ENCODE data around the gene RSL24D1. TPM values are rescaled to one million over a fixed set of nuclear protein-coding genes. Genes with fewer than 3 reads are reported as not detected.
A peak's percentile ranks its signal among the peaks of the same experiment; 100 is the strongest.

RSL24D1 gene
- total and polyA plus RNA-seq, 9 of the 15 experiments (the other 6 are each of a cell fraction or from before 2014, with no cell fraction given): 133 to 324 (median 223) TPM

DNA sequence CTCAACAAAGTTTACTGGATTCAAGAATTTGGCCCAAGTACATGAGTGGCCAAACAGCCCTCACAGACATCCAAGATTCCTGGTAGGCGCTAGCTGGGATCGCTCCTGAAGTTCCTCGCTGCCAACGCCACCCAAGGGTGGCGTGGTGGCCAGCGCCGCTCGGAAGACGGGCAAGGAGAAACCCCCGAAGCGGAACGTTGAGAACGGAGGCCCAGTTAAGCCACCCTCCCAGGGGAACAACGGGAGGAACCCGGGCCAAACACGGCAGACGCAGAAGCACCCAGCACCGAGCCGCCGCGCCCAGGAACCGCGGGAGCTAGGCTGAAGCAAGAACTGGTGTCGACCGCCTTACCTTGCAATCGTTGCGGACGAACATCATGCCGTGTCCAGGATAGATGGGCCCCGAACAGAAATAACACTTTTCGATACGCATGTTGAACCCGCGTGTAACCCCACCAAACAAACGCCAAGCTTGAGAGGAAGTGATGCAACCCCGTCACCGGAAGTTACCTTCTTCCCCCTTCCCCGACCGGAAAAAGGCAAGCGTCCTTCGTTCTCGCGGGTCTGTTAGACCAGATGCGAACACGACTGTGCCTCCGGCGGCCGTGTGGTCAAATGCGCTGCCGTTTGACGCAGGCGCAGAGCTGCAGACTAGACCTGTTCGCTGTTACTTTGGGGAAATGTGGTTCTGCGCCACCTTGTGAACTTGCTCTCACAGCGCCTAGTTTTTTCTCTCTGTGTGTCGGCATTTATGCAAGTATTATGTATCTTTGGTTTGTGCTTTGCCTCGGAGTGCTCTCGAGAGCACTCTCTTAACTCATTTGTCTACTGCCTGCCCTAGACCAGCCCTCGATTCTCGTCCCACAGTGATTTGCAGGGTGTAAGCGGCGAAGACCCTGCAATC is at the start of gene RSL24D1 (continued):
- TF ChIP-seq ETS1 (conservative IDR thresholded peaks at IDR 0.05; ENCODE audit: control insufficient read depth, low read depth, low read length) (peak; percentile 77), TRIM28 (IDR thresholded peaks at IDR 0.05) (no peak), SMAD4 (CRISPR knock-in tag; conservative IDR thresholded peaks at IDR 0.05) (peak; percentile 30; the same call in 1 of the 2 replicates), ZBTB12 (CRISPR knock-in tag; IDR thresholded peaks at IDR 0.05) (peak; percentile 47; the same call in 1 of the 2 replicates), TOE1 (IDR thresholded peaks at IDR 0.05; ENCODE audit: borderline replicate concordance) (no peak), TOE1 (CRISPR knock-in tag; IDR thresholded peaks at IDR 0.05; ENCODE audit: borderline replicate concordance, low read depth) (0 out of 2 replicates have a peak, but pooled peaks have one; percentile 26)
- TF ChIP-seq, protein P1, sequence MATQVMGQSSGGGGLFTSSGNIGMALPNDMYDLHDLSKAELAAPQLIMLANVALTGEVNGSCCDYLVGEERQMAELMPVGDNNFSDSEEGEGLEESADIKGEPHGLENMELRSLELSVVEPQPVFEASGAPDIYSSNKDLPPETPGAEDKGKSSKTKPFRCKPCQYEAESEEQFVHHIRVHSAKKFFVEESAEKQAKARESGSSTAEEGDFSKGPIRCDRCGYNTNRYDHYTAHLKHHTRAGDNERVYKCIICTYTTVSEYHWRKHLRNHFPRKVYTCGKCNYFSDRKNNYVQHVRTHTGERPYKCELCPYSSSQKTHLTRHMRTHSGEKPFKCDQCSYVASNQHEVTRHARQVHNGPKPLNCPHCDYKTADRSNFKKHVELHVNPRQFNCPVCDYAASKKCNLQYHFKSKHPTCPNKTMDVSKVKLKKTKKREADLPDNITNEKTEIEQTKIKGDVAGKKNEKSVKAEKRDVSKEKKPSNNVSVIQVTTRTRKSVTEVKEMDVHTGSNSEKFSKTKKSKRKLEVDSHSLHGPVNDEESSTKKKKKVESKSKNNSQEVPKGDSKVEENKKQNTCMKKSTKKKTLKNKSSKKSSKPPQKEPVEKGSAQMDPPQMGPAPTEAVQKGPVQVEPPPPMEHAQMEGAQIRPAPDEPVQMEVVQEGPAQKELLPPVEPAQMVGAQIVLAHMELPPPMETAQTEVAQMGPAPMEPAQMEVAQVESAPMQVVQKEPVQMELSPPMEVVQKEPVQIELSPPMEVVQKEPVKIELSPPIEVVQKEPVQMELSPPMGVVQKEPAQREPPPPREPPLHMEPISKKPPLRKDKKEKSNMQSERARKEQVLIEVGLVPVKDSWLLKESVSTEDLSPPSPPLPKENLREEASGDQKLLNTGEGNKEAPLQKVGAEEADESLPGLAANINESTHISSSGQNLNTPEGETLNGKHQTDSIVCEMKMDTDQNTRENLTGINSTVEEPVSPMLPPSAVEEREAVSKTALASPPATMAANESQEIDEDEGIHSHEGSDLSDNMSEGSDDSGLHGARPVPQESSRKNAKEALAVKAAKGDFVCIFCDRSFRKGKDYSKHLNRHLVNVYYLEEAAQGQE (IDR thresholded peaks at IDR 0.05; ENCODE audit: borderline replicate concordance): no peak
- TF ChIP-seq, protein P1 (CRISPR knock-in tag; IDR thresholded peaks at IDR 0.05; ENCODE audit: low read depth): peak; percentile 52; the same call in 1 of the 2 replicates
- TF ChIP-seq, protein P2, sequence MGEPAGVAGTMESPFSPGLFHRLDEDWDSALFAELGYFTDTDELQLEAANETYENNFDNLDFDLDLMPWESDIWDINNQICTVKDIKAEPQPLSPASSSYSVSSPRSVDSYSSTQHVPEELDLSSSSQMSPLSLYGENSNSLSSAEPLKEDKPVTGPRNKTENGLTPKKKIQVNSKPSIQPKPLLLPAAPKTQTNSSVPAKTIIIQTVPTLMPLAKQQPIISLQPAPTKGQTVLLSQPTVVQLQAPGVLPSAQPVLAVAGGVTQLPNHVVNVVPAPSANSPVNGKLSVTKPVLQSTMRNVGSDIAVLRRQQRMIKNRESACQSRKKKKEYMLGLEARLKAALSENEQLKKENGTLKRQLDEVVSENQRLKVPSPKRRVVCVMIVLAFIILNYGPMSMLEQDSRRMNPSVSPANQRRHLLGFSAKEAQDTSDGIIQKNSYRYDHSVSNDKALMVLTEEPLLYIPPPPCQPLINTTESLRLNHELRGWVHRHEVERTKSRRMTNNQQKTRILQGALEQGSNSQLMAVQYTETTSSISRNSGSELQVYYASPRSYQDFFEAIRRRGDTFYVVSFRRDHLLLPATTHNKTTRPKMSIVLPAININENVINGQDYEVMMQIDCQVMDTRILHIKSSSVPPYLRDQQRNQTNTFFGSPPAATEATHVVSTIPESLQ (CRISPR knock-in tag; IDR thresholded peaks at IDR 0.05): no peak
- TF ChIP-seq, protein P3, sequence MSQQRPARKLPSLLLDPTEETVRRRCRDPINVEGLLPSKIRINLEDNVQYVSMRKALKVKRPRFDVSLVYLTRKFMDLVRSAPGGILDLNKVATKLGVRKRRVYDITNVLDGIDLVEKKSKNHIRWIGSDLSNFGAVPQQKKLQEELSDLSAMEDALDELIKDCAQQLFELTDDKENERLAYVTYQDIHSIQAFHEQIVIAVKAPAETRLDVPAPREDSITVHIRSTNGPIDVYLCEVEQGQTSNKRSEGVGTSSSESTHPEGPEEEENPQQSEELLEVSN (IDR thresholded peaks at IDR 0.05; ENCODE audit: borderline replicate concordance in 1 of 2, extremely low read depth in 1 of 2, insufficient read depth in 1 of 2, insufficient read length in 1 of 2, low read depth in 1 of 2, low read length in 1 of 2, poor library complexity in 1 of 2, severe bottlenecking in 1 of 2): peak; percentile 79 to 85

Data from K562 (cell line).